Middle frontal gyrus (tissue), 1 donor: ENCODE measurements around the gene ARAF.
"Not testable (repeated sequence)": the region's sequence is repeated elsewhere in the genome, so short reads cannot be mapped to it uniquely, and the experiment has no call there.

Source experiments
- DNase-seq: peaks from one replicate; pipeline ENCODE4 v3.0.0-alpha.2; 2015; ENCODE audit warnings: low spot score; ENCODE audit errors: extremely low spot score

Gene ARAF

GRCh38 chrX:47584714-47585113 lies 23.7 kb downstream of the ARAF start:
- DNase-seq = no peak

GRCh38 chrX:47585273-47585672 lies 24.3 kb downstream of the ARAF start:
- no peak for DNase-seq

DNA sequence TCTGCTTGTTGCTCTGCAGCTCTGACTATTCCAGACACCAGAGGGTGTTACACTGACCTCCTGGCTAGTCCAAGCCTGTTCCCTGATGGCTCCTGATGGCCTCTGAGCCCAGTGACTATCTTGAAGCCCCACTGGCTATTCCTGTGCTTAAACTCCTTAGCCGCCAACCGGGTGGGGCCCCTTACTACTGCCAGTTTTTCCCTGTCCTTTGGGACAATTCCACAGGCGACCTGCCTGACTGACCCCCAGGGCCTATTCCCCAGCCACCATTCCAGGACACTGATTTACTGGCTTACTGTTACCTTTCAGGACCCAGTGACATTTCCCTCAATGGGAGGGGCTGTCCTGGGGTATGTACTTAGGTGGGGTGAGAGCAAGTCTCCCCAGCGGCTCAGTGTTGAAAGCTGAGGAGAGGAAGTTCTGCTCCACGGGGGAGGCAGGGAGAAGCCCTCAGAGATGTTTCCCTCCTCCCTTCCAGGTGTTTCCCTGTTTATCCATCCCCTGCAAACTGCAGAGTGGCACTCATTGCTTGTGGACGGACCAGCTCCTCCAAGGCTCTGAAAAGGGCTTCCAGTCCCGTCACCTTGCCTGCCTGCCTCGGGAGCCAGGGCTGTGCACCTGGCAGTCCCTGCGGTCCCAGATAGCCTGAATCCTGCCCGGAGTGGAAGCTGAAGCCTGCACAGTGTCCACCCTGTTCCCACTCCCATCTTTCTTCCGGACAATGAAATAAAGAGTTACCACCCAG lies 25.2 kb downstream of the ARAF start:
- DNase-seq = no peak

GRCh38 chrX:47587091-47587891 lies 26.3 kb downstream of the ARAF start:
- DNase-seq = no peak

DNA sequence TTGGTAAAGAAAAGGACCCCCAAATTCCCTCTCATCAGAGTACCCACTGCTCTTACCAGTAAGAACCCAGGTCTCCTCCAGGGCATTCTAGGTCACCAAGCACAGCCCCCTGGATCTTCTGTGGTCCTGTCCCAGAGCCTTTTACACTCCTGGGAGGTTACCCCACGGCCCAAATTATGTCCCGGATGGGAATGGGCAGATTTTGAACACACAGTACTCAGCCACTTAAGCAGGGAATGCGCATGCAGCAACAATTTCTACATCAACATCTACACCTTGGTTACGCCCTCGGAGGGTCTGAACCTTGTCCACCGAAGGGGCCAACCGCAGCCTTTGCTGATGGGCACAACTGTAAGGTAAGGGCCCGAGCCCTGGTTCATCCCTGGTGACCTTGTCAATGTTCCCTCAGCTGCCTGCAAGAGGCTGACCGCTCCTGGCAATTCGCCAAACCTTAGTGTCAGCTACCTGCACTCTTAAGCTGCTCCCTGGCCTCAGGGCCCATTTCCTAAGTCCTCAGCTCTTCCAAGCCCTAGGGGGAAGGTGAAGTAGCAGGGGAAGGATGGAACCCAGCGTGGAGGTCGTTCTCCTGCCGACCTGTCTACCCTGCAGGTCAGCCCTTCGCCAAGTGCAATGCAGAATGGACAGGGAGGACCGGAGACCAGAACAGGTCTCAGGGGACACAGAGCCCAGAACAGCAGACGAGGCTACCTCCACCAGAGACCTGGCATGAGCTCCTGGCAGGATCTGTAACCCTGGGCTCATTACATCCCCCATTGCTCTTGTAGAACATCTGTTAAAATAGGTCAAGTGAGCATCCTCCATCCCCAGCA lies 27.1 kb downstream of the ARAF start:
- DNase-seq = no peak

GRCh38 chrX:47590984-47591383 lies 30.0 kb downstream of the ARAF start:
- DNase-seq = no peak

- DNase-seq = no peak
Observed at GRCh38 chrX:47593522-47593921, 32.5 kb downstream of the ARAF start.

GRCh38 chrX:47595716-47596251 lies 34.8 kb downstream of the ARAF start:
- no peak for DNase-seq

DNA sequence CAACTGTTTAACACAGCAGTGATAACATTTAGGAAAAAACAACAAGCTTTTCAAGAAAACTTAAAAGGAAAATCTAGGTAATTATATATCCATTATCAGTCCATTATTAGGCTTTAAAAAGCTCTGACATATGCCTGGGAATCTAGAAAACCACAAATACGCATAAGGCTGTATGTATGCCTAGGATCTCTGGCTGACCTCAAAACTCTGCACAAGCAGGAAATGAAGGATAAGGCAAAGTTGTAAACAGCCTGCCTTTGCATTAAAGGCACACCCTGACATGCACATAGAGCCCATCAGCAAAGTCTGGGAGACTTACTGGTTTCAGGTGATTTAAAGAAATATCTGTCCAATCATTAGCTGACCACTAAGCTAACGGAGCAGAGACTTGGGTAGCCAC lies 35.3 kb downstream of the ARAF start:
- no peak for DNase-seq

DNA sequence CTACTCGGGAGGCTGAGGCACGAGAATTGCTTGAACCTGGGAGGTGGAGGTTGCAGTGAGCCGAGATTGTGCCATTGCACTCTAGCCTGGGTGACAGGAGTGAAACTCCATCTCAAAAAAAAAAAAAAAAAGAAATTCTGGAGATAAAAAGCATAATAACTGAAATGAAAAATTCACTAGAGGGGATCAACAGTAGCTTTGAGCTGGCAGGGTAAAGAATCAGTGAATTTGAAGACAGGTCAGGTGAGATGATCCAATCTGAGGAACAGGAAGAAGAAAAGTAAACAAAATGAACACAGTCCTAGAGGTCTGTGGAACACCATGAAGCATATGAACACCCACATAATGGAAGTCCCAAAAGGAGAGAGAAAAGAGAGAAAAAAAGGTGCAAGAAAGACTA lies 36.2 kb downstream of the ARAF start:
- no peak for DNase-seq

DNA sequence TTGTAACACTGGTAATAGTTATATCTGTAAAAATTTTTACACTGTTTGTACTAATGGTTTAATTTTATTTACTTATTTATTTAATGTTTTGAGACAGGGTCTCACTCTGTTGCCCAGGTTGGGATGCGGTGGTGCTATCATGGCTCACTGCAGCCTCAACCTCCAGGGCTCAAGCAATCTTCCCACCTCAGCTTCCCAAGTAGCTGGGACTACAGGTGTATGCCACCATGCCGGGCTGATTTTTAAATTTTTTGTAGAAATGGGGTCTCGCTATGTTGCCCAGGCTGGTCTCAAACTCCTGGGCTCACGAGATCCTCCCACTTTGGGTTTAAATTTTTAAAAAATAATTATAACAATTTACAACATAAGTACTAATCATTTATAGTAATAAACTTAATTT lies 42.1 kb downstream of the ARAF start:
- not testable (repeated sequence) for DNase-seq

DNA sequence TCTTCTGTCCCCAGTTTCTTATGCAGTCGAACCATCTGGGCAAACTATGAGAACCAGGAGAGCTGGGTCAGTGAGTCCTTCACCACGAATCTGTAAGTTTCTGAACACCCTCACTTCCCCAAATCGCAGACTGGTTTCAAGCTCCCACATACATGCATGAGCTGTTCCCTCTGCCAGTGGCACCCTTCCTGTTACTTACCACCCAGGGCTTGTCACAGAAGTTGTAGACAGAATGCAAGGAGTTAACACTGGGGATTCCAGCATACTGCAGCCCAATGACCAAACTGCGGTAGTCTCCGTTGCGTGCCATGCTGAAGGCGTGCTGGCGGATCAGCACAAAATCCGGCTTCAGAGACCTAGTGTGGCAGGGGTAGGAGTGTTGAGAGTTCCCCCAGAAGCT lies 44.0 kb downstream of the ARAF start:
- DNase-seq = no peak

DNA sequence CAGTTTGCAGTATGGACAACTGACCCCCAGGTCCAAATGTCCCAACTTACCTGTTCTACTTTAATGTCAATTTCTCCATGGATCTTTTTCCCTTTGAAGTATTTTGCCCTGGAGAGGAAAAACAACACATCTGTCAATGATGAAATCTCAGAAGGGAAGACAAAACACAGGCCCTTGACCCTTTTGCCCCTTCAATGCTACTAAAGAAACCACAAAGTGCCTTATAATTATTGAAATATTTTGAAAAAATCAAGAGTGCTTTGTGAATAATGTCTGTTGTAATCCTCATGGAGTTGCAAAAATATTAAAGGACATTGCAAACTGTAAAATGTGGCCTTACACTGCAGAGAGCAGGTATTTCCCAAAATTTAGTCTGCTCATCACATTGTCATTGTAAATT lies 46.1 kb downstream of the ARAF start:
- no peak for DNase-seq

DNA sequence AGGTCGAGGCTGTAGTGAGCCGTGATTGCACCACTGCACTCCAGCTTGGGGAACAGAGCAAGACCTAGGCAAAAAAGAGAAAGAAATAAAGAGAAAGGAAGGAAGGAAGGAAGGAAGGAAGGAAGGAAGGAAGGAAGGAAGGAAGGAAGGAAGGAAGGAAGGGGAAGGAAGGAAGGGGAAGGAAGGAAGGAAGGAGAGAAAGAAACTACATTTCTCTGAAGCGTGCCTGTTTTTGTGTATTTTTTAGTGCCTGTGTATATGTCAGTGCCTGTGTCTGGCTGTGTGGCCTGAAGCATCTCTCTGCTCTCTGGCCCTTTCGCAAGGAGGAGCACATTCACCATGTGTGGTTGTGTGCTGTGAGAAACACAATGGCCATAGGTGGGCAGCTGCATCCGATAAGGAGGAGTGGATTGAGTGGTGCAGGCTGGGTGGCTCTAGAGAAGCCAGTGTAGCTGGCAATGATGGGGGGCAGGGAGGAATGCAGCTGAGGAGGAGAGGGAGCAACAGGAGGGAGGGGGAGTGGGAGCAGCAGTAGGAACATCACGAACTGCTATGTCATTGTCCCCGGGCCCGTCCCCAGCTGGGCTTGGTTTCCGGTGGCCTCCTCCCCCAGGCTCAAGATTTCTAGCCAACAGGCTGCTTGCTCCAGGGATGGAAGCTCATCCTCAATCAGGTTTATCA lies 47.3 kb downstream of the ARAF start:
- no peak for DNase-seq

- no peak for DNase-seq
Observed at GRCh38 chrX:47610511-47610910, 49.5 kb downstream of the ARAF start.

GRCh38 chrX:47611489-47611888 lies 50.5 kb downstream of the ARAF start:
- no peak for DNase-seq

DNA sequence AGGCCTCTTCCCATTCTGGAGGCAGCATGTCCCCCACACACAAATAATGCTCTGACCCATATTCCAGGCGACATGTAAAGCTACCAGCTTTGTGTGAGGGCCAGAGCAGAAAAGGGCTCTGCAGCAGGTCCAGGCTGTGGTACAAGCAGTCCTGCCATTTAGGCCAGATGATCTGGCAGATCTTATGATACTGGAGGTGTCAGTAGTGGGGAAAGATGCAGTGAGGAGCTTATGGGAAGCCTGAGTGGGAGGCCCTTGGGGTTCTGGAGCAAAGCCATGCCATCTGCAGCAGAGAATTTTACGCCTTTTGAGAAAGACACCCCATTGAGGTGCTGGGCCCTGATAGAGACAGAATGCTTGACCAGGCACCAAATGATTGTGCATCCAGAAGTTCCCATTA lies 50.9 kb downstream of the ARAF start:
- no peak for DNase-seq

DNA sequence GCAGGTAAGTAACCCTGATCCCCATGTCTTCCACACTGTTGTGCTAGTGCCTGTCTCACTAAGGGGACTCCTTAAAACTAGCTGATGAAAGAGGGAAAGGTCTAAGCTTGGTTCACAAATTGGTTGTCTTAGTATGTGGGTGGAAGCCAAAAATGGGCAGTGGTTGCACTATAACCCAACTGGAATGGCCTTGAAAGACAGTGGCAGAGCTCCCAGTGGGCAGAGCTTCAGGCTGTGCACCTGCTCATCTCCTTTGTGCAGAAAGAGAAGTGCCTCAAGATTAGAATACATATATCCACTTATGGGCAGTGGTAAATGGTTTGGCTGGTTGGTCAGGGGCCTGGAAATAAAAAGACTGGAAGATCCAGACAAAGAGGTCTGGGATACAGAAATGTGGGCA lies 51.4 kb downstream of the ARAF start:
- no peak for DNase-seq

- DNase-seq = no peak
Observed at GRCh38 chrX:47613082-47613481, 52.1 kb downstream of the ARAF start.

DNA sequence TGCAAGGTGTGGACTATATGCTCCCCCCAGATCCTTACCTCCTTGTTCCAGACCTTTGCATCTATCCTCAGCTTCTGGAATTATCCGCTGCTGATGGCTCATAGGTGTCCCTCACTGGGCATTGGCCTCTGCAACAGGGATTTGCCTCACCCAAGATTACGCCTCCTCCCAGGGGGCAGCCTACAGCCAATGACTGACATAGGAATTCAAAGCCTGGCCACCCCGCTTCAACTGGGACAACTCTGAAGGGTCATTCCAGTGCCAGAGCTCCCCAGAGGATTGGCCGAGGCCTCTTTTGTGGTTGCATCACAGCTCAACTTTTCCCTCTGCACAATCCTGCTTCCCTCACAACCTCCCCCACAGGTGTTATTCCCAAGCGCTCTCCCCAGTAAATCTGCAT lies 53.6 kb downstream of the ARAF start:
- no peak for DNase-seq

DNA sequence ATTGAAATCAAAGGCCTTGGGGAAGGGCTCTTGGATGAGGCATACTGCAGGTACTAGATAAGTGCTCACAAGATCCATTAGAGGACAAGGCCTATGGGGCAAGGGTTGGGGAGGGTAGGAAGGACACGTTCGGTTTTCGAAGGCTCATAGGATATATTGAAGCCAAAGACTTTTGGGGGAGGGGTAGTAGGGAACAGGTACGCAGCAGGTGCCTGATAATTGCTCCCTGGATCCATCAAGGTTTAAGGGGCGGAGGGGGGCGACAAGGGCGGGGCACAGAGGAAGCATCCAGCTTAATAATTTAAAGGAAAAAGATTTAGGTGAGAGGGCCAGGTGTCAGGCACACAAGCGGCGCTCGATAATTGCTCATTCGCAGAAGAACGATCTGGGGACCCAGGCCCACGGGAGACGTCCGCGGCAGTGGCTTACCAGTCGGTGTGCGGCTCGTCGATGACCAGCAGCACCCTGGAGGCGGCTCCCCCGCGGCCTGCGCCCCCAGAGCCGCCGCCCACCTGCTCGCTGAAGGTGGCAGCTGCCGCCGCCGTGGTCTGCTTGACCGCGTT lies 58.0 kb downstream of the ARAF start:
- no peak for DNase-seq
